Measurements from ENCODE around the gene AP1M2.

DNA sequence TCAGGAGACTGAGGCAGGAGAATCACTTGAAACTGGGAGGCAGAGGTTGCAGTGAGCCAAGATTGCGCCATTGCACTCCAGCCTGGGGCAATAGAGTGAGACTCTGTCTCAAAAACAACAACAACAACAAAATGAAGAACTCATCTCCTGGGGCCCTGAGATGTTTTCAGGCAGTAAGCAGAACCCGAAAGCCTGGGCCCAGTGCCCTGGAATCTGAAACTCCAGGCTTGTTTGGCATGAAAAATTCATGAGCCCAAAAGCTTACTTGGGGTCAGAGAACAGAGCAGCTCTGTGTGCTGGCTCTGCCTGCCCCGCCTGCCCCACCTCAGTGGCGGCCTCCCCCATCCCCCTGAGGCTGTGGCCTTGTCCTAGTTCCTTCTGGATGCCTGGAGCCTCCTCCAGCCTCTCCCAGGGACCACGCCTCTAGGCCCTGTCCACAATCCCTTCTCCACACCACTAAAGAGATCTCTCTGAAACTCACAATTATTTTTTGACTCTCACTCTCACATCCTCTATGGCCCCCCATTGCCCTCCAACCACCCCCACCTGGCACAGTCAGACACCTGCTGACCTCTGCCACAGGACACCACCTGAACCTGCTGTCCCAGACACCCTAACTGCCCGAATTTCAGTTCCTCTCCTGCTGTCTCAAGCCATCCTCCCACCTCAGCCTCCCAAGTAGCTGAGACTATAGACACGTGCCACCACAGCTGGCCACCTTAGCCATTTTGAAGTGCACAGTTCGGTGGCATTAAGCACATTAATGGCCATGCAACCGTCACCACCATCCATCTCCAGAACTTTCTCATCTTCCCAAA, 6.9 kb upstream of the AP1M2 start:
- TF ChIP-seq, protein P1, sequence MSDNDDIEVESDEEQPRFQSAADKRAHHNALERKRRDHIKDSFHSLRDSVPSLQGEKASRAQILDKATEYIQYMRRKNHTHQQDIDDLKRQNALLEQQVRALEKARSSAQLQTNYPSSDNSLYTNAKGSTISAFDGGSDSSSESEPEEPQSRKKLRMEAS (IDR thresholded peaks at IDR 0.05): no peak
- TF ChIP-seq PHF8 (IDR thresholded peaks at IDR 0.05; ENCODE audit: borderline replicate concordance, low read depth) (no peak), USF2 (IDR thresholded peaks at IDR 0.05) (no peak), POLR2A (IDR thresholded peaks at IDR 0.05; ENCODE audit: low read length) (no peak), CTCF (IDR thresholded peaks at IDR 0.05) (no peak), KDM5A (IDR thresholded peaks at IDR 0.05) (no peak), RNF2 (IDR thresholded peaks at IDR 0.05; ENCODE audit: borderline replicate concordance, low read depth) (no peak), MAFK (IDR thresholded peaks at IDR 0.05; ENCODE audit: partially characterized antibody) (no peak)
